SK-N-SH (cell line): ENCODE measurements around the gene NUP205. TPM values are rescaled to one million over a fixed set of nuclear protein-coding genes. Genes with fewer than 3 reads are reported as not detected.

Source experiments
- CTCF ChIA-PET: fragments of 300-600, 350-600 bp; formaldehyde crosslinking; extraction: SDS; loops from one replicate; lab custom pipeline; 2021; lab: Yijun Ruan, JAX
- POLR2A ChIA-PET: fragments of 350-600 bp; sonication (Branson Sonifier 250); formaldehyde crosslinking; extraction: SDS; loops from one replicate; lab custom pipeline; 2020; ENCODE audit warnings: antibody characterized with exemption, inconsistent platforms; lab: Yijun Ruan, JAX
- DNase-seq: peaks from one replicate; pipeline ENCODE4 v3.0.0; 2012
- H2AFZ ChIP-seq: fragments of 200-600 bp; sonication (generic); 2 replicates; pipeline ENCODE4 v1.8.1; 2016; ENCODE audit warnings: antibody characterized with exemption, mild to moderate bottlenecking, low read depth
- H3F3A ChIP-seq: fragments of 200-600 bp; sonication (generic); replicated peaks from 2 replicates; pipeline ENCODE3; 2016; ENCODE audit warnings: antibody characterized with exemption, mild to moderate bottlenecking; ENCODE audit not compliant: insufficient read depth
- H3K27ac ChIP-seq, 2 experiments: fragments of 200-500 bp in 1 of 2; fragments of 200-600 bp in 1 of 2; sonication (Bioruptor generic) in 1 of 2; sonication (generic), shearing (Covaris generic) in 1 of 2; 2 replicates each; pipeline versions ENCODE4 v1.5.1 to v1.6.1; 2014 to 2016; ENCODE audit warnings: low read depth in 2 of 2, inconsistent platforms in 1 of 2, low read length in 1 of 2, mild to moderate bottlenecking in 1 of 2, mixed read lengths in 1 of 2
- H3K27me3 ChIP-seq: fragments of 200-600 bp; sonication (generic), shearing (Covaris generic); 2 replicates; pipeline ENCODE4 v1.6.1; 2016; ENCODE audit warnings: mixed run types; ENCODE audit not compliant: insufficient read depth
- H3K36me3 ChIP-seq, 2 experiments: fragments of 200-500 bp in 1 of 2; fragments of 200-600 bp in 1 of 2; sonication (Bioruptor generic) in 1 of 2; sonication (generic) in 1 of 2; replicated peaks in 1 of 2; 2 replicates each; pipeline versions ENCODE3 to v1.5.1; 2014 to 2016; ENCODE audit warnings: low read length in 1 of 2, mild to moderate bottlenecking in 1 of 2; ENCODE audit not compliant: insufficient read depth in 2 of 2, control insufficient read depth in 1 of 2
- H3K4me1 ChIP-seq, 2 experiments: fragments of 200-500 bp in 1 of 2; fragments of 200-600 bp in 1 of 2; sonication (Bioruptor generic) in 1 of 2; sonication (generic), shearing (Covaris generic) in 1 of 2; 2 replicates each; pipeline versions ENCODE4 v1.5.1 to v1.6.1; 2014 to 2016; ENCODE audit warnings: low read depth in 1 of 2, low read length in 1 of 2, mixed run types in 1 of 2; ENCODE audit not compliant: insufficient read depth in 2 of 2, control insufficient read depth in 1 of 2
- H3K4me2 ChIP-seq: fragments of 200-600 bp; sonication (generic), shearing (Covaris generic); 2 replicates; pipeline ENCODE4 v1.6.1; 2017; ENCODE audit warnings: mixed run types
- H3K4me3 ChIP-seq, 2 experiments: fragments of 200-500 bp in 1 of 2; fragments of 200-600 bp in 1 of 2; sonication (Bioruptor generic) in 1 of 2; sonication (generic), shearing (Covaris generic) in 1 of 2; 2 replicates each; pipeline versions ENCODE4 v1.5.1 to v1.8.1; 2014 to 2016; ENCODE audit warnings: low read depth in 2 of 2, inconsistent platforms in 1 of 2, low read length in 1 of 2, mild to moderate bottlenecking in 1 of 2, mixed read lengths in 1 of 2, moderate library complexity in 1 of 2
- H3K79me2 ChIP-seq: fragments of 200-600 bp; sonication (generic); 2 replicates; pipeline ENCODE4 v1.8.1; 2017; ENCODE audit warnings: mild to moderate bottlenecking; ENCODE audit not compliant: insufficient read depth
- H3K9ac ChIP-seq: fragments of 200-600 bp; sonication (generic); 2 replicates; pipeline ENCODE4 v1.6.1; 2017; ENCODE audit warnings: mixed run types
- H3K9me2 ChIP-seq: fragments of 200-600 bp; sonication (generic); 2 replicates; pipeline ENCODE4 v1.6.1; 2017; ENCODE audit warnings: mixed run types
- H3K9me3 ChIP-seq: fragments of 200-600 bp; sonication (generic); 2 replicates; pipeline ENCODE4 v1.6.1; 2017; ENCODE audit warnings: mixed run types, mild to moderate bottlenecking, moderate library complexity
- H4K20me1 ChIP-seq: fragments of 200-600 bp; sonication (generic); 2 replicates; pipeline ENCODE4 v1.6.1; 2017; ENCODE audit warnings: mild to moderate bottlenecking, mixed run types; ENCODE audit not compliant: insufficient read depth
- ELF1 ChIP-seq: IDR thresholded peaks from 2 replicates; pipeline ENCODE4 v1.4.0; 2012
- FOSL2 ChIP-seq: IDR thresholded peaks from 2 replicates; pipeline ENCODE4 v1.4.0; 2012; ENCODE audit warnings: low read depth, mild to moderate bottlenecking, moderate library complexity, borderline replicate concordance
- IRF3 ChIP-seq: fragments of 150-350 bp; IDR thresholded peaks from 2 replicates; pipeline ENCODE4 v1.6.1; 2016; ENCODE audit warnings: mild to moderate bottlenecking, low read depth, low read length
- MXI1 ChIP-seq: IDR thresholded peaks from 2 replicates; pipeline ENCODE4 v1.6.1; 2012; ENCODE audit warnings: mild to moderate bottlenecking, low read depth, low read length, improper control_type of control experiment
- POLR2AphosphoS5 ChIP-seq: IDR thresholded peaks from 2 replicates; pipeline ENCODE4 v1.6.1; 2012; ENCODE audit warnings: low read depth, low read length
- RAD21 ChIP-seq: IDR thresholded peaks from 2 replicates; pipeline ENCODE4 v1.6.1; 2012; ENCODE audit warnings: mild to moderate bottlenecking, low read length
- RCOR1 ChIP-seq: fragments of 150-350 bp; IDR thresholded peaks from 2 replicates; pipeline ENCODE4 v1.6.1; 2017; ENCODE audit warnings: antibody characterized with exemption, low read length
- RXRA ChIP-seq: IDR thresholded peaks from 2 replicates; pipeline ENCODE4 v1.4.0; 2012; ENCODE audit warnings: low read depth, mild to moderate bottlenecking, borderline replicate concordance
- SIN3A ChIP-seq: IDR thresholded peaks from 2 replicates; pipeline ENCODE4 v1.6.1; 2012; ENCODE audit warnings: low read depth, mild to moderate bottlenecking, low read length, moderate library complexity, borderline replicate concordance
- SMC3 ChIP-seq: IDR thresholded peaks from 2 replicates; pipeline ENCODE4 v1.6.1; 2012; ENCODE audit warnings: low read depth, low read length, improper control_type of control experiment
- TCF12 ChIP-seq: IDR thresholded peaks from 2 replicates; pipeline ENCODE4 v1.4.0; 2012
- TEAD4 ChIP-seq: IDR thresholded peaks from 2 replicates; pipeline ENCODE4 v1.4.0; 2012; ENCODE audit warnings: mild to moderate bottlenecking, borderline replicate concordance; ENCODE audit not compliant: insufficient read depth
- USF1 ChIP-seq: IDR thresholded peaks from 2 replicates; pipeline ENCODE4 v1.4.0; 2012; ENCODE audit warnings: low read depth, borderline replicate concordance
- USF2 ChIP-seq: fragments of 150-350 bp; IDR thresholded peaks from 2 replicates; pipeline ENCODE4 v1.6.1; 2017; ENCODE audit warnings: antibody characterized with exemption, low read length, low read depth, borderline replicate concordance
- YY1 ChIP-seq: IDR thresholded peaks from 2 replicates; pipeline ENCODE4 v1.4.0; 2012; ENCODE audit warnings: low read depth, mild to moderate bottlenecking
- ZBTB33 ChIP-seq: IDR thresholded peaks from 2 replicates; pipeline ENCODE4 v1.4.0; 2012; ENCODE audit warnings: low read depth, borderline replicate concordance
- WGBS: methylation state at CpG from one replicate; pipeline ENCODE4 v1.1.6; 2017; ENCODE audit warnings: low lambda C conversion rate; 5-methylcytosine and 5-hydroxymethylcytosine counted together
- polyA plus RNA-seq, 3 experiments: library from polyadenylated mRNA; depleted of rRNA; stranded (reverse); fragments of >200 nt; gene quantifications; 2 replicates each; pipeline ENCODE4 v1.2.3, GENCODE V29; 2012

NUP205 gene
- polyA plus RNA-seq, 1 of the 3 experiments (the other 2 are of a cell fraction), result 48.2 TPM

- no peak overlapping the region for H2AFZ ChIP-seq
- H3K79me2 ChIP-seq, result no peaks in the 10 kb centered on the region
- H3F3A ChIP-seq, result no peaks in the 10 kb centered on the region
- H3K9ac ChIP-seq, result no peak overlapping the region
- no peak overlapping the region for H3K27ac ChIP-seq
- no peak for TF ChIP-seq IRF3
- no peak for TF ChIP-seq RAD21
- TF ChIP-seq USF1, result no peak
- no peak for TF ChIP-seq RCOR1
- no peak for TF ChIP-seq MXI1
- TF ChIP-seq RXRA, result no peak
- TF ChIP-seq SMC3, result no peak
- TF ChIP-seq USF2, result no peak
- TF ChIP-seq ELF1, result no peak
- no peak for TF ChIP-seq SIN3A
- no peak for TF ChIP-seq FOSL2
- no peak for TF ChIP-seq TEAD4
- TF ChIP-seq YY1, result no peak
- no peak for TF ChIP-seq TCF12
- TF ChIP-seq POLR2AphosphoS5, result no peak
- no peak for TF ChIP-seq ZBTB33
- TF ChIP-seq, all 33 proteins: peak for 0
- CTCF ChIA-PET, result interaction anchor here (1.3 kb wide), 1 partner anchor 179 kb away, joined by 3 read pairs; no protein-coding TSS in a partner anchor
- no peaks in the 10 kb centered on the region for H3K27me3 ChIP-seq
- no peak overlapping the region for H3K4me2 ChIP-seq
- 93% methylated on average over 1 of the region's 1 CpG for WGBS
- H3K4me3 ChIP-seq, result no peak overlapping the region
- no peaks in the 10 kb centered on the region for H3K9me3 ChIP-seq
- POLR2A ChIA-PET, result interaction anchor here (0.5 kb wide), 1 partner anchor 147 kb away, joined by 3 read pairs; no protein-coding TSS in a partner anchor
- H4K20me1 ChIP-seq, result no peaks in the 10 kb centered on the region
- DNase-seq, result no peak
- no peaks in the 10 kb centered on the region for H3K36me3 ChIP-seq
- no peaks in the 10 kb centered on the region for H3K9me2 ChIP-seq
- H3K4me1 ChIP-seq, result no peaks in the 10 kb centered on the region
Observed at GRCh38 chr7:135518748-135519147, 39.0 kb upstream of the NUP205 start.
